ENCODE measurements around the gene GRM8.

GRM8 gene

DNA sequence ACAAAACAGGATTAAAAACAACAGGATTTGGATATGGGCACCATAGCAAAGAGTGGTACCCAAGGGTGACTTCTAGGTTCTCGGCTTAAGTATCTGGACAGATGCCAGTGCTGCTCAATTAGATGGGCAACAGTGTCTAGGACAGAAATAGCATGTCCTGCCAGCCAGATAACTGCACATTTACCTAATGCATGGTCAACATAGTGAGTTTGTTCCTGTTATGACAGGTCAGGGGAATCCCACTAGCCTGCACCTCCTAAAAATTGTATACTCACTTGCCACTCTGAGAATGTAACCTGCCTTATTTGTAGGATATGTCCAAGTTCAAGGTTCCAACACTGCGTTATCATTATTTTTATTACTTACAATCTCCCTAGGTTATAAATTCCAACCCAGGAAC, 471.7 kb downstream of the GRM8 start:
- no peaks in the 10 kb centered on the region for H3K36me3 ChIP-seq (ENCODE audit: insufficient read depth, low read length)
- H4K20me1 ChIP-seq (ENCODE audit: insufficient read depth, low read length, poor library complexity, severe bottlenecking) = no peaks in the 10 kb centered on the region
- H3K4me1 ChIP-seq (ENCODE audit: insufficient read depth, low read length, poor library complexity, severe bottlenecking) = no peaks in the 10 kb centered on the region
- no peaks in the 10 kb centered on the region for H3K27me3 ChIP-seq (ENCODE audit: insufficient read depth, low read length, poor library complexity, severe bottlenecking)
- TF ChIP-seq, protein P1, sequence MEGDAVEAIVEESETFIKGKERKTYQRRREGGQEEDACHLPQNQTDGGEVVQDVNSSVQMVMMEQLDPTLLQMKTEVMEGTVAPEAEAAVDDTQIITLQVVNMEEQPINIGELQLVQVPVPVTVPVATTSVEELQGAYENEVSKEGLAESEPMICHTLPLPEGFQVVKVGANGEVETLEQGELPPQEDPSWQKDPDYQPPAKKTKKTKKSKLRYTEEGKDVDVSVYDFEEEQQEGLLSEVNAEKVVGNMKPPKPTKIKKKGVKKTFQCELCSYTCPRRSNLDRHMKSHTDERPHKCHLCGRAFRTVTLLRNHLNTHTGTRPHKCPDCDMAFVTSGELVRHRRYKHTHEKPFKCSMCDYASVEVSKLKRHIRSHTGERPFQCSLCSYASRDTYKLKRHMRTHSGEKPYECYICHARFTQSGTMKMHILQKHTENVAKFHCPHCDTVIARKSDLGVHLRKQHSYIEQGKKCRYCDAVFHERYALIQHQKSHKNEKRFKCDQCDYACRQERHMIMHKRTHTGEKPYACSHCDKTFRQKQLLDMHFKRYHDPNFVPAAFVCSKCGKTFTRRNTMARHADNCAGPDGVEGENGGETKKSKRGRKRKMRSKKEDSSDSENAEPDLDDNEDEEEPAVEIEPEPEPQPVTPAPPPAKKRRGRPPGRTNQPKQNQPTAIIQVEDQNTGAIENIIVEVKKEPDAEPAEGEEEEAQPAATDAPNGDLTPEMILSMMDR (conservative IDR thresholded peaks at IDR 0.05; ENCODE audit: low read length) = no peak
- TF ChIP-seq EZH2phosphoT487 (IDR thresholded peaks at IDR 0.05; ENCODE audit: borderline replicate concordance) = no peak
- H3K4me2 ChIP-seq (ENCODE audit: low read depth, low read length, poor library complexity, severe bottlenecking) = no peak overlapping the region
- H3K9me2 ChIP-seq (replicated peaks; ENCODE audit: low read depth, low read length) = no peaks in the 10 kb centered on the region
- H3K9me3 ChIP-seq (ENCODE audit: insufficient read depth, low read depth, low read length) = no peaks in the 10 kb centered on the region
- H3K79me2 ChIP-seq (ENCODE audit: insufficient read depth, low read length) = no peaks in the 10 kb centered on the region
- H3F3A ChIP-seq (ENCODE audit: low read depth) = no peaks in the 10 kb centered on the region
- H3K4me3 ChIP-seq (ENCODE audit: low read length, poor library complexity, severe bottlenecking) = no peak overlapping the region
- H3K9ac ChIP-seq (ENCODE audit: low read depth, low read length, poor library complexity, severe bottlenecking) = no peak overlapping the region
- H2AFZ ChIP-seq (ENCODE audit: low read length) = no peak overlapping the region

GRCh38 chr7:126778101-126778500, 474.6 kb downstream of the GRM8 start:
- Histone ChIP-seq H3K4me1 (ENCODE audit: insufficient read depth, low read length, poor library complexity, severe bottlenecking) (no peaks in the 10 kb centered on the region), H3K9me3 (ENCODE audit: insufficient read depth, low read depth, low read length) (no peaks in the 10 kb centered on the region), H3F3A (ENCODE audit: low read depth) (no peaks in the 10 kb centered on the region), H3K4me3 (ENCODE audit: low read length, poor library complexity, severe bottlenecking) (no peak overlapping the region), H3K4me2 (ENCODE audit: low read depth, low read length, poor library complexity, severe bottlenecking) (no peak overlapping the region), H2AFZ (ENCODE audit: low read length) (no peak overlapping the region), H3K9me2 (replicated peaks; ENCODE audit: low read depth, low read length) (no peaks in the 10 kb centered on the region), H3K9ac (ENCODE audit: low read depth, low read length, poor library complexity, severe bottlenecking) (no peak overlapping the region), H3K79me2 (ENCODE audit: insufficient read depth, low read length) (no peaks in the 10 kb centered on the region), H3K36me3 (ENCODE audit: insufficient read depth, low read length) (no peaks in the 10 kb centered on the region), H3K27me3 (ENCODE audit: insufficient read depth, low read length, poor library complexity, severe bottlenecking) (no peaks in the 10 kb centered on the region), H4K20me1 (ENCODE audit: insufficient read depth, low read length, poor library complexity, severe bottlenecking) (no peaks in the 10 kb centered on the region)
- no peak for TF ChIP-seq EZH2phosphoT487 (IDR thresholded peaks at IDR 0.05; ENCODE audit: borderline replicate concordance)
- TF ChIP-seq, protein P1 (conservative IDR thresholded peaks at IDR 0.05; ENCODE audit: low read length) = no peak

GRCh38 chr7:126776498-126776897, 476.2 kb downstream of the GRM8 start:
- no peaks in the 10 kb centered on the region for H3K27me3 ChIP-seq (ENCODE audit: insufficient read depth, low read length, poor library complexity, severe bottlenecking)
- no peaks in the 10 kb centered on the region for H3K9me2 ChIP-seq (replicated peaks; ENCODE audit: low read depth, low read length)
- H3K4me3 ChIP-seq (ENCODE audit: low read length, poor library complexity, severe bottlenecking) = no peak overlapping the region
- no peaks in the 10 kb centered on the region for H3K36me3 ChIP-seq (ENCODE audit: insufficient read depth, low read length)
- H3K4me2 ChIP-seq (ENCODE audit: low read depth, low read length, poor library complexity, severe bottlenecking) = no peak overlapping the region
- no peak overlapping the region for H2AFZ ChIP-seq (ENCODE audit: low read length)
- no peak overlapping the region for H3K9ac ChIP-seq (ENCODE audit: low read depth, low read length, poor library complexity, severe bottlenecking)
- no peaks in the 10 kb centered on the region for H3F3A ChIP-seq (ENCODE audit: low read depth)
- no peak for TF ChIP-seq EZH2phosphoT487 (IDR thresholded peaks at IDR 0.05; ENCODE audit: borderline replicate concordance)
- TF ChIP-seq, protein P1 (conservative IDR thresholded peaks at IDR 0.05; ENCODE audit: low read length) = no peak
- H4K20me1 ChIP-seq (ENCODE audit: insufficient read depth, low read length, poor library complexity, severe bottlenecking) = no peaks in the 10 kb centered on the region
- H3K79me2 ChIP-seq (ENCODE audit: insufficient read depth, low read length) = no peaks in the 10 kb centered on the region
- H3K4me1 ChIP-seq (ENCODE audit: insufficient read depth, low read length, poor library complexity, severe bottlenecking) = no peaks in the 10 kb centered on the region
- no peaks in the 10 kb centered on the region for H3K9me3 ChIP-seq (ENCODE audit: insufficient read depth, low read depth, low read length)
